Mucosa of descending colon (tissue), 3 donors: ENCODE results near the gene FOXC1. TPM values are rescaled to one million over a fixed set of nuclear protein-coding genes. Genes with fewer than 3 reads are reported as not detected.

ENCODE experiments used
- ATAC-seq: fragments of 200-7000 bp; cut with Tn5 transposase; one replicate; pipeline ENCODE4 v1.9.1; 2020; ENCODE audit warnings: mild to moderate bottlenecking, moderate library complexity
- DNase-seq, 3 donors: peaks; one replicate each; pipeline ENCODE4 v3.0.0-alpha.2; 2020
- H3K36me3 ChIP-seq: fragments of 200-600 bp; one replicate; pipeline ENCODE4 v1.8.0; 2021; ENCODE audit warnings: low read depth, mild to moderate bottlenecking
- H3K4me1 ChIP-seq: fragments of 200-600 bp; one replicate; pipeline ENCODE4 v1.8.0; 2021; ENCODE audit warnings: low read depth, mild to moderate bottlenecking
- H3K4me3 ChIP-seq: fragments of 200-600 bp; one replicate; pipeline ENCODE4 v1.8.0; 2021; ENCODE audit warnings: mild to moderate bottlenecking
- H3K9me3 ChIP-seq: fragments of 200-600 bp; one replicate; pipeline ENCODE4 v1.8.0; 2021; ENCODE audit warnings: mild to moderate bottlenecking
- CTCF ChIP-seq: fragments of 200-600 bp; IDR thresholded peaks from one replicate; pipeline ENCODE4 v1.8.0; 2022; ENCODE audit warnings: antibody characterized with exemption, mild to moderate bottlenecking
- intact Hi-C, 2 donors: fragments of 100-400 bp; cut with DNase I in 1 of 2; cut with micrococcal nuclease in 1 of 2; formaldehyde crosslinking; loops; one replicate each; pipeline versions ENCODE4 v1.11.0 to v1.11.1; 2022; cut with DNase I, micrococcal nuclease
- total RNA-seq, 3 donors: library from RNA; stranded (reverse); fragmentation: NEBNext Ultra II Directional in 2 of 3; extraction: Animal tissue kit (Norgen Biotek cat#: 25700) in 2 of 3; gene quantifications; one replicate each; pipeline versions ENCODE4 v1.2.1 to v1.2.4, GENCODE V29; 2021 to 2023
- donor health status: DM: no; HTN: no; CAD: no; lungs with moderate emphysema.
- donor health status: DM: no; HTN: no; CAD: no.
- donor health status: DM: no; HTN: yes; CAD: no.

FOXC1 gene
- total RNA-seq, 3 donors from 2014 or later = 1.1 to 1.7 (median 1.6) TPM

- ATAC-seq = no peak
- H3K36me3 ChIP-seq = no peaks in the 10 kb centered on the region
These were observed 52.8 kb downstream of the FOXC1 start for GRCh38 chr6:1662534-1662933.

More at GRCh38 chr6:1662534-1662933, 52.8 kb downstream of the FOXC1 start:
- H3K4me1 ChIP-seq = no peaks in the 10 kb centered on the region
- H3K9me3 ChIP-seq = no peaks in the 10 kb centered on the region
- no peak for DNase-seq
- no peak overlapping the region for H3K4me3 ChIP-seq
- no peak for TF ChIP-seq CTCF
- intact Hi-C loops = no loop called here

Other genes with a start within 250 kb of the FOXC1 start
- gene FOXF2, start 220.3 kb upstream of the FOXC1 start, total RNA-seq = 10 to 100 TPM in 1 of 3 donors, 1 to 10 TPM in 2; 6.9 to 68.1 (median 7.1) TPM